Thyroid gland (tissue), 4 donors: Measurements from ENCODE around the gene NT5DC4.

Experiments used
- POLR2A ChIP-seq, 2 donors: fragments of 450-650 bp; IDR thresholded peaks; one replicate each; pipeline ENCODE4 v1.6.1; 2017; ENCODE audit warnings: antibody characterized with exemption in 2 of 2, mild to moderate bottlenecking in 2 of 2, moderate library complexity in 1 of 2
- TF ChIP-seq, protein P1 (sequence below), 6 experiments: fragments of 200-600 bp in 3 of 6; fragments of 450-650 bp in 3 of 6; sonication (generic) in 3 of 6; IDR thresholded peaks; one replicate each; pipeline ENCODE4 v1.5.1; 2016 to 2019; ENCODE audit warnings: antibody characterized with exemption in 6 of 6, mild to moderate bottlenecking in 2 of 6, inconsistent platforms in 1 of 6, moderate library complexity in 1 of 6

DNA sequence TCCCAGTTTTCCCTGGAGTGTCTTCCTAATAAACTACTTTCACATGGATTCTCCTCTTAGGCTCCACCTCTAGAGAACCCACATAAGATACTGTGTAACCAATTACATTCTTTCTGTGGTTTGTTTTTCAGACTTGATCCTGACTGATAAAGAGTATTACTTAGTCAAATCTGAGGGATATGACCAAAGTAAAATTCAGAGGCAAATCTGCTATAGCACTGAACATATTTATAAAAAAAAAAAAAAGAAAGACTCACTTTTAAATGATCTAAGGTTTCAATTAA, 29.7 kb downstream of the NT5DC4 start:
- TF ChIP-seq, protein P1, sequence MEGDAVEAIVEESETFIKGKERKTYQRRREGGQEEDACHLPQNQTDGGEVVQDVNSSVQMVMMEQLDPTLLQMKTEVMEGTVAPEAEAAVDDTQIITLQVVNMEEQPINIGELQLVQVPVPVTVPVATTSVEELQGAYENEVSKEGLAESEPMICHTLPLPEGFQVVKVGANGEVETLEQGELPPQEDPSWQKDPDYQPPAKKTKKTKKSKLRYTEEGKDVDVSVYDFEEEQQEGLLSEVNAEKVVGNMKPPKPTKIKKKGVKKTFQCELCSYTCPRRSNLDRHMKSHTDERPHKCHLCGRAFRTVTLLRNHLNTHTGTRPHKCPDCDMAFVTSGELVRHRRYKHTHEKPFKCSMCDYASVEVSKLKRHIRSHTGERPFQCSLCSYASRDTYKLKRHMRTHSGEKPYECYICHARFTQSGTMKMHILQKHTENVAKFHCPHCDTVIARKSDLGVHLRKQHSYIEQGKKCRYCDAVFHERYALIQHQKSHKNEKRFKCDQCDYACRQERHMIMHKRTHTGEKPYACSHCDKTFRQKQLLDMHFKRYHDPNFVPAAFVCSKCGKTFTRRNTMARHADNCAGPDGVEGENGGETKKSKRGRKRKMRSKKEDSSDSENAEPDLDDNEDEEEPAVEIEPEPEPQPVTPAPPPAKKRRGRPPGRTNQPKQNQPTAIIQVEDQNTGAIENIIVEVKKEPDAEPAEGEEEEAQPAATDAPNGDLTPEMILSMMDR (IDR thresholded peaks at IDR 0.05) = no peak
- no peak for TF ChIP-seq POLR2A (IDR thresholded peaks at IDR 0.05)
